ENCODE data around the gene USP13. TPM values are rescaled to one million over a fixed set of nuclear protein-coding genes. Genes with fewer than 3 reads are reported as not detected.

USP13 gene
- total and polyA plus RNA-seq, 2 donors (not counting 3 experiments of a cell fraction or from before 2014, with no cell fraction given) = 5.8 to 24.0 TPM

DNA sequence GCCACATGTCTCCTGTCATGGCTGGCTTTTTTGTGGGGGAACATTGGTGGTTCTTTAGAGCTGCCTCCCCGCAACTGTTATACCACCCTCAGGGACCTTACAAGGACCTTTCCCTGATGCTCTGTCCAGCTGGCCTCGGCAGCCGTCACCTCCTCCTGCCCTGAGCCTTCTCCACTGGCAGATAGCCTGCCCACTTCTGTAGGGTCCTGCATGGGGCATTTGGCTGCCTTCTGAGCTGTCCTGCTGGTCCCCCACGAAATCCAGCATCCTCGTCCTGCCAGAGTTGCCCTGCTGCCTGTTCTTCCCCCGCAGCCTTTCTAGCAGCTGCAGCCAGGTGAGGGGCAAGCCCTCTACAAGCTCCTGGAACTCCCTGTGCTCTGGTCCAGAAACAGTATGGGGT, 86.2 kb downstream of the USP13 start:
- H3K4me2 ChIP-seq (ENCODE audit: insufficient read depth, low read length) = no peak overlapping the region
- no peak overlapping the region for H3K27ac ChIP-seq (ENCODE audit: insufficient read depth, low read depth, low read length)
- no TSS peak for BruUV-seq (replicated peaks)
- H3K27me3 ChIP-seq (ENCODE audit: control insufficient read depth in 2 of 2, insufficient read depth in 2 of 2, low read length in 2 of 2) = no peaks in the 10 kb centered on the region
- H3K79me2 ChIP-seq (ENCODE audit: control insufficient read depth, insufficient read depth, low read length) = no peaks in the 10 kb centered on the region
- intact Hi-C loops (cut with micrococcal nuclease) (no loop called here), dilution Hi-C loops (cut with MboI; ENCODE audit: extremely low pct_ligation_motif_present, low sequenced_read_pairs) (no loop called here)
- H3K9ac ChIP-seq (replicated peaks; ENCODE audit: extremely low read depth, insufficient read depth, low read length) = no peak overlapping the region
- H3K36me3 ChIP-seq (ENCODE audit: control insufficient read depth in 2 of 2, extremely low read depth in 1 of 2, insufficient read depth in 2 of 2, low read length in 2 of 2) = peaks cover 0 to 2% of the 10 kb centered on the region in 2 experiments
- DNase-seq (ENCODE audit: low read depth, low spot score) (no peak), FAIRE-seq (no peak)
- H3K4me3 ChIP-seq (replicated peaks in 1 of 3; ENCODE audit: insufficient read depth in 1 of 3, low read depth in 1 of 3, low read length in 3 of 3) = no peak overlapping the region
- POLR2A ChIA-PET = no interaction called here
- peaks cover 8% of the 10 kb centered on the region for H3K4me1 ChIP-seq (ENCODE audit: control insufficient read depth, extremely low read depth, insufficient read depth, low read length)
- H4K20me1 ChIP-seq (replicated peaks; ENCODE audit: control insufficient read depth, extremely low read depth, insufficient read depth, low read length) = no peaks in the 10 kb centered on the region
- H3K9me1 ChIP-seq (replicated peaks; ENCODE audit: control insufficient read depth, extremely low read depth, insufficient read depth, low read length) = no peaks in the 10 kb centered on the region
- H3K9me3 ChIP-seq (replicated peaks; ENCODE audit: control insufficient read depth, insufficient read depth, low read length) = no peaks in the 10 kb centered on the region
- CTCF ChIA-PET = interaction anchor here (2.3 to 4.9 kb wide), 2 partner anchors 11 to 18 kb away, joined by 6 to 18 read pairs; no protein-coding TSS in a partner anchor
- no peak overlapping the region for H2AFZ ChIP-seq (ENCODE audit: low read depth, low read length)
- no peak for TF ChIP-seq JUN (IDR thresholded peaks at IDR 0.05; ENCODE audit: borderline replicate concordance, insufficient read depth, insufficient read length, low read depth)
- TF ChIP-seq POLR2AphosphoS5 (IDR thresholded peaks at IDR 0.05; ENCODE audit: insufficient read depth, low read depth, low read length) = no peak

DNA sequence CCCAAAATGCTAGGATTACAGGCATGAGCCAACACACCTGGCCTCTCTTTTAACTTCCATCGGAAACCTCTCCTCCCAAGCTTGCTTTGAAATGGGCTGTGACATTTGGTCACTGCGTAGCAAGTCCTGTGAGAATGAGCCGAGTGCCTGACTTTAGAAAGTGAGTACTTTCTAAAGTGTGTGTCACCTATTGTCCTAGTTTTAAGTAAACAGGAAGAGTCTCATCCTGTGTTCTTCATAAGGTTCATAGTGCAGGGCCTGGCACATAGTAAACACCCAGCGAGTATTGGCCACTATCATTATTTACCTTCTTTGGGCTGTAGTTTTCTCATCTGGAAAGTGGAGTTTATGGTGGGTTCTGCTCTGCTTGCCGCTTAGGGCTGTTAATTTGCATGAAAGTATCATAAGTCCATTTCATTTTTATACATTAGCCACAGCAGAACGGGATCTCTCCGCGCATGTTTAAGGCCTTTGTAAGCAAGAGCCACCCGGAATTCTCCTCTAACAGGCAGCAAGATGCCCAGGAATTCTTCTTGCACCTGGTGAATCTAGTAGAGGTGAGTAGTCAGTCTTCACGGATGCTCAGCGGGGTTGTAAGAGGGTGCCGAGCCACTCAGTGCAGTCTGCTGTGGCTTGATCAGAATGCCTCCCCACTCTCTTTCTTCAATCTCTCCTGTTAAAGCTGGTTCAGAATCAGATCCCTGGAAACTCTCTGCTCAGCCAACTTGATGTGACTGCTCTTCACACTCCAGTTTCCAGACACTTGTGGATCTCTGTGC, 87.2 kb downstream of the USP13 start:
- Histone ChIP-seq H4K20me1 (replicated peaks; ENCODE audit: control insufficient read depth, extremely low read depth, insufficient read depth, low read length) (no peaks in the 10 kb centered on the region), H3K36me3 (ENCODE audit: control insufficient read depth in 2 of 2, extremely low read depth in 1 of 2, insufficient read depth in 2 of 2, low read length in 2 of 2) (peaks cover 0 to 4% of the 10 kb centered on the region in 2 experiments), H3K4me3 (replicated peaks in 1 of 3; ENCODE audit: insufficient read depth in 1 of 3, low read depth in 1 of 3, low read length in 3 of 3) (no peak overlapping the region), H3K4me1 (ENCODE audit: control insufficient read depth, extremely low read depth, insufficient read depth, low read length) (peaks cover 8% of the 10 kb centered on the region), H3K79me2 (ENCODE audit: control insufficient read depth, insufficient read depth, low read length) (no peaks in the 10 kb centered on the region), H3K4me2 (ENCODE audit: insufficient read depth, low read length) (no peak overlapping the region), H3K27me3 (ENCODE audit: control insufficient read depth in 2 of 2, insufficient read depth in 2 of 2, low read length in 2 of 2) (no peaks in the 10 kb centered on the region), H3K27ac (ENCODE audit: insufficient read depth, low read depth, low read length) (peak overlapping the region; percentile 9), H3K9me3 (replicated peaks; ENCODE audit: control insufficient read depth, insufficient read depth, low read length) (no peaks in the 10 kb centered on the region), H2AFZ (ENCODE audit: low read depth, low read length) (no peak overlapping the region), H3K9me1 (replicated peaks; ENCODE audit: control insufficient read depth, extremely low read depth, insufficient read depth, low read length) (no peaks in the 10 kb centered on the region), H3K9ac (replicated peaks; ENCODE audit: extremely low read depth, insufficient read depth, low read length) (no peak overlapping the region)
- POLR2A ChIA-PET = no interaction called here
- CTCF ChIA-PET = interaction anchor here (4.9 kb wide), 1 partner anchor 10 kb away, joined by 18 read pairs; no protein-coding TSS in a partner anchor
- FAIRE-seq (peak; percentile 50), DNase-seq (ENCODE audit: low read depth, low spot score) (peak; percentile 32)
- intact Hi-C loops (cut with micrococcal nuclease) (no loop called here), dilution Hi-C loops (cut with MboI; ENCODE audit: extremely low pct_ligation_motif_present, low sequenced_read_pairs) (no loop called here)
- TSS peak; percentile 56 for BruUV-seq (replicated peaks)
- TF ChIP-seq, protein P1, sequence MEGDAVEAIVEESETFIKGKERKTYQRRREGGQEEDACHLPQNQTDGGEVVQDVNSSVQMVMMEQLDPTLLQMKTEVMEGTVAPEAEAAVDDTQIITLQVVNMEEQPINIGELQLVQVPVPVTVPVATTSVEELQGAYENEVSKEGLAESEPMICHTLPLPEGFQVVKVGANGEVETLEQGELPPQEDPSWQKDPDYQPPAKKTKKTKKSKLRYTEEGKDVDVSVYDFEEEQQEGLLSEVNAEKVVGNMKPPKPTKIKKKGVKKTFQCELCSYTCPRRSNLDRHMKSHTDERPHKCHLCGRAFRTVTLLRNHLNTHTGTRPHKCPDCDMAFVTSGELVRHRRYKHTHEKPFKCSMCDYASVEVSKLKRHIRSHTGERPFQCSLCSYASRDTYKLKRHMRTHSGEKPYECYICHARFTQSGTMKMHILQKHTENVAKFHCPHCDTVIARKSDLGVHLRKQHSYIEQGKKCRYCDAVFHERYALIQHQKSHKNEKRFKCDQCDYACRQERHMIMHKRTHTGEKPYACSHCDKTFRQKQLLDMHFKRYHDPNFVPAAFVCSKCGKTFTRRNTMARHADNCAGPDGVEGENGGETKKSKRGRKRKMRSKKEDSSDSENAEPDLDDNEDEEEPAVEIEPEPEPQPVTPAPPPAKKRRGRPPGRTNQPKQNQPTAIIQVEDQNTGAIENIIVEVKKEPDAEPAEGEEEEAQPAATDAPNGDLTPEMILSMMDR (IDR thresholded peaks at IDR 0.05; ENCODE audit: extremely low read depth in 1 of 2, insufficient read depth in 1 of 2, low read depth in 1 of 2, low read length in 2 of 2) = no peak
- TF ChIP-seq FOS (IDR thresholded peaks at IDR 0.05; ENCODE audit: borderline replicate concordance, insufficient read depth, low read length) = peak; percentile 7

Data from endothelial cell of umbilical vein (primary cell).